ENCODE measurements around the gene ZNF230.
A peak's percentile ranks its signal among the peaks of the same experiment; 100 is the strongest.

Gene ZNF230

GRCh38 chr19:43997631-43998290 is 5.0 kb upstream of the ZNF230 start:
- H3K9ac ChIP-seq (ENCODE audit: low read depth in 1 of 2, low read length in 2 of 2), result no peak overlapping the region
- peaks cover 6 to 15% of the 10 kb centered on the region in 2 donors for H3K9me3 ChIP-seq (ENCODE audit: control insufficient read depth in 1 of 2, low read length in 2 of 2)
- no peak overlapping the region for H3K4me3 ChIP-seq (ENCODE audit: low read depth in 1 of 2, low read length in 2 of 2)
- no peaks in the 10 kb centered on the region for H3K27me3 ChIP-seq (ENCODE audit: control insufficient read depth in 1 of 2, insufficient read depth in 2 of 2, low read length in 2 of 2)
- H3K4me1 ChIP-seq (ENCODE audit: control insufficient read depth in 1 of 2, insufficient read depth in 2 of 2, low read length in 2 of 2), result peaks cover 3 to 4% of the 10 kb centered on the region in 2 donors
- peaks cover 6 to 42% of the 10 kb centered on the region in 2 donors for H3K36me3 ChIP-seq (ENCODE audit: control insufficient read depth in 1 of 2, insufficient read depth in 2 of 2, low read length in 2 of 2)
- no peak overlapping the region for H3K27ac ChIP-seq (ENCODE audit: low read depth, low read length)

- H3K9ac ChIP-seq (ENCODE audit: low read depth in 1 of 2, low read length in 2 of 2), result peak overlapping the region; percentile 70 to 79
- peaks cover 3 to 11% of the 10 kb centered on the region in 2 donors for H3K4me1 ChIP-seq (ENCODE audit: control insufficient read depth in 1 of 2, insufficient read depth in 2 of 2, low read length in 2 of 2)
- H3K36me3 ChIP-seq (ENCODE audit: control insufficient read depth in 1 of 2, insufficient read depth in 2 of 2, low read length in 2 of 2), result peaks cover 4 to 8% of the 10 kb centered on the region in 2 donors
- no peak overlapping the region for H3K27ac ChIP-seq (ENCODE audit: low read depth, low read length)
- H3K9me3 ChIP-seq (ENCODE audit: control insufficient read depth in 1 of 2, low read length in 2 of 2), result peaks cover 4 to 16% of the 10 kb centered on the region in 2 donors
- H3K27me3 ChIP-seq (ENCODE audit: control insufficient read depth in 1 of 2, insufficient read depth in 2 of 2, low read length in 2 of 2), result no peaks in the 10 kb centered on the region
- H3K4me3 ChIP-seq (ENCODE audit: low read depth in 1 of 2, low read length in 2 of 2), result peak overlapping the region; percentile 79 to 96
Measured at GRCh38 chr19:44002212-44002565, 568 bp upstream of the ZNF230 start.

GRCh38 chr19:44003461-44004009 is 778 bp downstream of the ZNF230 start:
- Histone ChIP-seq H3K4me3 (ENCODE audit: low read depth in 1 of 2, low read length in 2 of 2) (peak overlapping the region; percentile 79 to 96), H3K36me3 (ENCODE audit: control insufficient read depth in 1 of 2, insufficient read depth in 2 of 2, low read length in 2 of 2) (peaks cover 16% of the 10 kb centered on the region in 2 donors), H3K27ac (ENCODE audit: low read depth, low read length) (no peak overlapping the region), H3K4me1 (ENCODE audit: control insufficient read depth in 1 of 2, insufficient read depth in 2 of 2, low read length in 2 of 2) (peaks cover 3 to 11% of the 10 kb centered on the region in 2 donors), H3K9me3 (ENCODE audit: control insufficient read depth in 1 of 2, low read length in 2 of 2) (peaks cover 15 to 23% of the 10 kb centered on the region in 2 donors), H3K27me3 (ENCODE audit: control insufficient read depth in 1 of 2, insufficient read depth in 2 of 2, low read length in 2 of 2) (no peaks in the 10 kb centered on the region), H3K9ac (ENCODE audit: low read depth in 1 of 2, low read length in 2 of 2) (peak overlapping the region; percentile 70 to 79)

- Histone ChIP-seq H3K9ac (ENCODE audit: low read depth in 1 of 2, low read length in 2 of 2) (no peak overlapping the region), H3K9me3 (ENCODE audit: control insufficient read depth in 1 of 2, low read length in 2 of 2) (peaks cover 38 to 43% of the 10 kb centered on the region in 2 donors), H3K36me3 (ENCODE audit: control insufficient read depth in 1 of 2, insufficient read depth in 2 of 2, low read length in 2 of 2) (peaks cover 39 to 41% of the 10 kb centered on the region in 2 donors)
Measured at GRCh38 chr19:44005973-44006372, 3.2 kb downstream of the ZNF230 start.

DNA sequence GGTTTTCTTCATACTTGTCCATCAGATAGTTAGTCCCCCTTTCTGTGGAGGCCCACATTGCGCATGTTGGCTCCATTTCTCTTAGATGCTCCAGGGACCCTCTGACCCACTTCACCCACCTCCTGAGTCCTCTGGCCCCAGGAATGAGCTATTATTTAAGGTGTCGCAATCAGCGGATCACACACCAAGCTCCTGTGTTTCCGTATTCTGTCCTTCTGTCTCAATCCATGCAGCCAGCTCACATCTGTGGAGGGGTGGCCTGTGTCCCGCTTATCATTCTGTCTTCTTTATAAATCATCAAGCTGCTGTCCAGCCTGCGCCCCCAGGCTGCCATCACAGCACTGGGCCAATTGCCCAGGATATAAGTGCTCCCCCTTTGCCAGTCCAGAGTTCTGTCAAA is 4.7 kb downstream of the ZNF230 start:
- Histone ChIP-seq H3K9me3 (ENCODE audit: control insufficient read depth in 1 of 2, low read length in 2 of 2) (peaks cover 52 to 55% of the 10 kb centered on the region in 2 donors), H3K27me3 (ENCODE audit: control insufficient read depth in 1 of 2, insufficient read depth in 2 of 2, low read length in 2 of 2) (no peaks in the 10 kb centered on the region), H3K27ac (ENCODE audit: low read depth, low read length) (no peak overlapping the region), H3K4me1 (ENCODE audit: control insufficient read depth in 1 of 2, insufficient read depth in 2 of 2, low read length in 2 of 2) (peaks cover 0 to 7% of the 10 kb centered on the region in 2 donors), H3K4me3 (ENCODE audit: low read depth in 1 of 2, low read length in 2 of 2) (no peak overlapping the region), H3K36me3 (ENCODE audit: control insufficient read depth in 1 of 2, insufficient read depth in 2 of 2, low read length in 2 of 2) (peaks cover 51 to 54% of the 10 kb centered on the region in 2 donors), H3K9ac (ENCODE audit: low read depth in 1 of 2, low read length in 2 of 2) (no peak overlapping the region)

More at GRCh38 chr19:44005973-44006372, 3.2 kb downstream of the ZNF230 start:
- Histone ChIP-seq H3K4me3 (ENCODE audit: low read depth in 1 of 2, low read length in 2 of 2) (no peak overlapping the region), H3K27me3 (ENCODE audit: control insufficient read depth in 1 of 2, insufficient read depth in 2 of 2, low read length in 2 of 2) (no peaks in the 10 kb centered on the region), H3K4me1 (ENCODE audit: control insufficient read depth in 1 of 2, insufficient read depth in 2 of 2, low read length in 2 of 2) (peaks cover 3 to 11% of the 10 kb centered on the region in 2 donors), H3K27ac (ENCODE audit: low read depth, low read length) (no peak overlapping the region)

DNA sequence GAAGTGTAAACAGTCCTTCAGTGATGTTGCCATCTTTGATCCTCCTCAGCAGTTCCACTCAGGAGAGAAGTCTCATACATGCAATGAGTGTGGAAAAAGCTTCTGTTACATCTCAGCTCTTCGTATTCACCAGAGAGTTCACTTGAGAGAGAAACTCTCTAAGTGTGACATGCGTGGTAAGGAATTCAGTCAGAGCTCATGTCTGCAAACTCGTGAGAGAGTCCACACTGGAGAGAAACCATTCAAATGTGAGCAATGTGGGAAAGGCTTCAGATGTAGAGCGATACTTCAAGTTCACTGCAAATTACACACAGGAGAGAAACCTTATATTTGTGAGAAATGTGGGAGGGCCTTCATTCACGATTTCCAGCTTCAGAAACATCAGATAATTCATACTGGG is 7.7 kb downstream of the ZNF230 start:
- H3K27ac ChIP-seq (ENCODE audit: low read depth, low read length), result no peak overlapping the region
- H3K9me3 ChIP-seq (ENCODE audit: control insufficient read depth in 1 of 2, low read length in 2 of 2), result peaks cover 70 to 78% of the 10 kb centered on the region in 2 donors
- no peaks in the 10 kb centered on the region for H3K27me3 ChIP-seq (ENCODE audit: control insufficient read depth in 1 of 2, insufficient read depth in 2 of 2, low read length in 2 of 2)
- no peak overlapping the region for H3K9ac ChIP-seq (ENCODE audit: low read depth in 1 of 2, low read length in 2 of 2)
- H3K4me3 ChIP-seq (ENCODE audit: low read depth in 1 of 2, low read length in 2 of 2), result peak overlapping the region; percentile 13 to 25
- no peaks in the 10 kb centered on the region for H3K4me1 ChIP-seq (ENCODE audit: control insufficient read depth in 1 of 2, insufficient read depth in 2 of 2, low read length in 2 of 2)
- H3K36me3 ChIP-seq (ENCODE audit: control insufficient read depth in 1 of 2, insufficient read depth in 2 of 2, low read length in 2 of 2), result peaks cover 52 to 54% of the 10 kb centered on the region in 2 donors

GRCh38 chr19:44019498-44019897 is 16.7 kb downstream of the ZNF230 start:
- H3K27ac ChIP-seq (ENCODE audit: low read depth, low read length), result no peak overlapping the region
- H3K36me3 ChIP-seq (ENCODE audit: control insufficient read depth in 1 of 2, insufficient read depth in 2 of 2, low read length in 2 of 2), result no peaks in the 10 kb centered on the region
- H3K4me3 ChIP-seq (ENCODE audit: low read depth in 1 of 2, low read length in 2 of 2), result no peak overlapping the region
- no peaks in the 10 kb centered on the region for H3K27me3 ChIP-seq (ENCODE audit: control insufficient read depth in 1 of 2, insufficient read depth in 2 of 2, low read length in 2 of 2)
- no peaks in the 10 kb centered on the region for H3K4me1 ChIP-seq (ENCODE audit: control insufficient read depth in 1 of 2, insufficient read depth in 2 of 2, low read length in 2 of 2)
- no peak overlapping the region for H3K9ac ChIP-seq (ENCODE audit: low read depth in 1 of 2, low read length in 2 of 2)
- H3K9me3 ChIP-seq (ENCODE audit: control insufficient read depth in 1 of 2, low read length in 2 of 2), result peaks cover 4 to 10% of the 10 kb centered on the region in 2 donors

- Histone ChIP-seq H3K4me1 (ENCODE audit: control insufficient read depth in 1 of 2, insufficient read depth in 2 of 2, low read length in 2 of 2) (peaks cover 4 to 6% of the 10 kb centered on the region in 2 donors), H3K27me3 (ENCODE audit: control insufficient read depth in 1 of 2, insufficient read depth in 2 of 2, low read length in 2 of 2) (no peaks in the 10 kb centered on the region), H3K4me3 (ENCODE audit: low read depth in 1 of 2, low read length in 2 of 2) (no peak overlapping the region), H3K9me3 (ENCODE audit: control insufficient read depth in 1 of 2, low read length in 2 of 2) (peaks cover 0 to 4% of the 10 kb centered on the region in 2 donors), H3K36me3 (ENCODE audit: control insufficient read depth in 1 of 2, insufficient read depth in 2 of 2, low read length in 2 of 2) (no peaks in the 10 kb centered on the region), H3K9ac (ENCODE audit: low read depth in 1 of 2, low read length in 2 of 2) (no peak overlapping the region), H3K27ac (ENCODE audit: low read depth, low read length) (no peak overlapping the region)
Measured at GRCh38 chr19:44021221-44021620, 18.5 kb downstream of the ZNF230 start.

DNA sequence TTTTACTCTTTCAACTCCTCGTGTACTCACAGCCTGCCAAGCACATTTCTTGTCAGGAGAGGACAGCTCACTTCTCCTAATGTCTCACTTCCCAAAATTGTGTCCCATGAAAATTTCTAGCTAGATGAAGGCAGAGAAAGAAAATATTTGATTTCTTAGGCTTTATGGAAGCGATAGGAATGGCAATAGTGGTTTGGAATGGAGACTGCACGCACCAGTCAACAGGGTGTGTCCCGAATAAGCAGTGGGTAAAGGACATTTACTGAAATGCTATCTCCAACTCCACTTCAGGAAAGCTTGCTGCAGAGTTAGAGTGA is 22.1 kb downstream of the ZNF230 start:
- H3K9ac ChIP-seq (ENCODE audit: low read depth in 1 of 2, low read length in 2 of 2), result peak overlapping the region in 1 of 2 donors; percentile 72
- peaks cover 22 to 31% of the 10 kb centered on the region in 2 donors for H3K36me3 ChIP-seq (ENCODE audit: control insufficient read depth in 1 of 2, insufficient read depth in 2 of 2, low read length in 2 of 2)
- peaks cover 0 to 24% of the 10 kb centered on the region in 2 donors for H3K9me3 ChIP-seq (ENCODE audit: control insufficient read depth in 1 of 2, low read length in 2 of 2)
- no peaks in the 10 kb centered on the region for H3K27me3 ChIP-seq (ENCODE audit: control insufficient read depth in 1 of 2, insufficient read depth in 2 of 2, low read length in 2 of 2)
- H3K4me3 ChIP-seq (ENCODE audit: low read depth in 1 of 2, low read length in 2 of 2), result peak overlapping the region; percentile 82 to 97
- H3K27ac ChIP-seq (ENCODE audit: low read depth, low read length), result no peak overlapping the region
- H3K4me1 ChIP-seq (ENCODE audit: control insufficient read depth in 1 of 2, insufficient read depth in 2 of 2, low read length in 2 of 2), result peaks cover 4 to 6% of the 10 kb centered on the region in 2 donors

DNA sequence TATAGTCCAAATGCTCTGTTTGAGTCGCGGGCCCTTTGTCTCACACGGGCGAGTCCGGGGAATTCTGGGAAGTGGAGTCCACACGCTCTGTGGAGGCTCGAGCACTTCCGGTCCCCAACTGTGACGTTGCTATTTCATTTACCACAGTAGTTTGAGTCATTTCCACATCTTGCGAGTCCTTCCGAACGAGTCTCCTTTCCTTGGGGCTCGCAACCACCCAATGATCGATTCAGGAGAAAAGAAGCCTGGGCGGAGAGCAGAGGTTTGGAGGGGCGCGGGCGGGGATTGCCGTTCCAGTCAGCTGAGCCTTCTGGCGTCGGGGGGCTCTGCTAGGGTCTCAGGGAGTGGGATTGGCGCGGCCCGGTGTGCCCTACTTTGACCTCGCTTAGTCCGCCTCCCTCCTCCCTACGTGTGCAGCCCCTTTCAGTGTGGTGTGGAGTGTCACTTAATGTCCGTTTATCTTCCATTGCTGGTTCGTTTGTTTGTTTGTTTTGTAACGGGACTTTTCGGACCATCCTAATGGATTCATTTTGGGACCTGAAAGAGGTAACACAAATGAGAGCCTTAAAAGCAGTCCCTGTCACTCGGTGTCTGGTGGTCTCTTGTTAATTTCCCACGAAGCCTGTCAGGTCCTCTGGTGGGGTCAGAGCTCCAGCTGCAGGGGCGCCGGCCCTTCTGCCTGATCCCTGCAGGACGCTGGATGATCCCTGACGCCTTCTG is 22.6 kb downstream of the ZNF230 start, which contains the start of gene ZNF222:
Gene ZNF222, plus strand, starts transcription at position 163 of the 720 bp plus-strand sequence. Its CDS starts 58 bp downstream, at position 221.
- H3K36me3 ChIP-seq (ENCODE audit: control insufficient read depth in 1 of 2, insufficient read depth in 2 of 2, low read length in 2 of 2), result peaks cover 25 to 36% of the 10 kb centered on the region in 2 donors
- peak within 1 kb of the TSS; percentile 72 to 75 for H3K9ac ChIP-seq (ENCODE audit: low read depth in 1 of 2, low read length in 2 of 2)
- peaks cover 4 to 6% of the 10 kb centered on the region in 2 donors for H3K4me1 ChIP-seq (ENCODE audit: control insufficient read depth in 1 of 2, insufficient read depth in 2 of 2, low read length in 2 of 2)
- H3K27me3 ChIP-seq (ENCODE audit: control insufficient read depth in 1 of 2, insufficient read depth in 2 of 2, low read length in 2 of 2), result no peaks in the 10 kb centered on the region
- peaks cover 0 to 29% of the 10 kb centered on the region in 2 donors for H3K9me3 ChIP-seq (ENCODE audit: control insufficient read depth in 1 of 2, low read length in 2 of 2)
- H3K4me3 ChIP-seq (ENCODE audit: low read depth in 1 of 2, low read length in 2 of 2), result peak within 1 kb of the TSS; percentile 82 to 97
- no peak within 1 kb of the TSS for H3K27ac ChIP-seq (ENCODE audit: low read depth, low read length)
